VCaP (cell line): Measurements from ENCODE around the gene COL6A3.

Experiments
- H3K27ac ChIP-seq: fragments of 450-650 bp; 2 replicates; pipeline ENCODE4 v1.5.1; 2017
- CTCF ChIP-seq: fragments of 450-650 bp; conservative IDR thresholded peaks from 2 replicates; pipeline ENCODE4 v1.5.1; 2017; ENCODE audit warnings: mild to moderate bottlenecking, moderate library complexity

Gene COL6A3

GRCh38 chr2:237453671-237454070 is 39.7 kb upstream of the COL6A3 start:
- no peak overlapping the region for H3K27ac ChIP-seq

DNA sequence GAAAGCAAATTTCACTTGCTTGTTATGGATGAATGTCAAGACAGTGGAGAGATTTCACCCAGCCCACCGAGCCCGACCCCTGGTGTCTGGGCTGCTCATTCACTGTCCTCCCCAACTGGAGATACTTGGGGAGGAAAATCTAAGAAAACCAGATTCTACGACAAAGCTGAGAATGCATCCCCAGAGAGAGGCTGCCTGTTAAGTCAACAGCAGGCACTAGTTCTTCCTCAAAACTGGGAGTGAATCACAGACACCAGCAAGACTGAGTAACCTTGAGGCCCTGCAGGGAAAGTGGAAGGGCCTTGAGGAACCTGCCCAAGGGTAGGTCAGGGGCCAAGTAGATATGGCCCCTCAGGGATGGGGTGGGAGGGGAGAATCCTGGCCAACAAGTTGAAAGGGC is 38.9 kb upstream of the COL6A3 start:
- no peak for TF ChIP-seq CTCF
- H3K27ac ChIP-seq: no peak overlapping the region

More at GRCh38 chr2:237453671-237454070, 39.7 kb upstream of the COL6A3 start:
- TF ChIP-seq CTCF: no peak

GRCh38 chr2:237451643-237452469 is 37.9 kb upstream of the COL6A3 start:
- H3K27ac ChIP-seq: no peak overlapping the region
- TF ChIP-seq CTCF: no peak

DNA sequence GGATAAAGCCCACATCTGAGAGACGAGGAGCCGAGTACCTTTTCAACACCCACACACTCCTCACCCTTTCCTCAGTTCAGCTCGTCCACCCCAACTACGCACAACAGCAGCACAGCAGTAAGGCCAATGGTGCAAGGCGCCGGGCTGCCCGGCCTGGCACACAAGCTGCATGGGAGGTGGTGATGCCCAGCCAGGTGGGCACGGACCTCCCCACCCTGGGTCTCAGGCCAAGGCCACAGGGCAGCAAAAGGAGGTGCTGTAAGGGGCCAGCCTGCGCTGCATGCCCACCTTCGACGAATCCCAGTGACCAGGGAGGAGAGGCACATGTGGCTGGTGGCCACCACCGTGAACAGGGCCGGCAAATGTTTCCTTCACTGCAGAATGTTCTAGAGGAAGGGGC is 36.6 kb upstream of the COL6A3 start:
- TF ChIP-seq CTCF: no peak
- no peak overlapping the region for H3K27ac ChIP-seq

DNA sequence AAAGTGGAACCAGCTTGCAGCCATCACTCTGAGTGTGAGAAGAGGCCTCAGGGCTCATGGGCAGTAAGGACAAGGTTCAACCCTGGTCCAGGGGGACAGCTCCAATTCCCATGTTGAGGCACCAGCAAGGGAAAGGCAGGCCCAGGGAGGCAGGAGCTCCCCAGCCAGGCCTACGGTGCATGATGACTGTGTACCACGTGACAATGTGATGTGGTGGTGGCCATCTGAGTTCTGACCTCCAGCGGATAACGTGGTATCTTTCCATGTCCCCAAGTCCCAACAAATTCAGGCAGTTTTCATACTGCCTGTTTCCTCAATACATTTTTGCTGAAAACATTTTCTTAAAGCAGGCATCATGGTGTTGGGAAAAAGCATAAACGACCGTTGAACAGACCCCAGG is 36.1 kb upstream of the COL6A3 start:
- TF ChIP-seq CTCF: no peak
- no peak overlapping the region for H3K27ac ChIP-seq

DNA sequence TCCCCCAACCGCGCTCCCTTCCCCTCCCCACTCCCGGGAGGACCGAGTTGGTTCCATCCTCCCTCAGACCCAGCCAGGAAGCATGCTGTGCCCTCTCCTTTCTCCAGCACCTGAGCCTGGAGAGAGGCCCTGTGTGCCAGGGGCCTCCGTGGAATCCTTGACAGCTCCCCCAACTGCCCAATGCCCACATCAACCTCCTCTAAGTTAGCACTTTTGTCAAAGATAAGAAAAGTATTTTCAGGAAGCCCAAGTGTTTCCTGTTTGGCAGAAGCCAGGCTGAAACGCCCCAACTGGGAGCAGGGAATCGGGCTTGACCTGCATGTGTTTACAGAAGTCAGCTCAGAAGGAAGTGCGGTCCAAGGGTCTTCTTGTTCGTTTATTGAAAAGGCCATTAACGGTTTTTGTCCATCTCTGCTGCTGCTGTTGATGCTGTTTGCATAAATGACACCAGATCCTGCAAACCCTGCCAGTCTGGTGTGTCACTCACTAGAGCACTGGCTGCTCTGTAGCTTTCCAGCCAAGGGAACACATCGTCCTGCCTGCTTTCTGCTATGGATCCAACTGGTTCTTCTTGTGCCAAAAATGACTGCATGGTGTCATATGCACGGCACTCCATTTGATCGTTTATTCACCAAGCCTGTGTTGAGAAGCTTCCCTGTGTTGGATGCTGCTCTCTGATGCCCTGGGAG is 35.4 kb upstream of the COL6A3 start:
- no peak for TF ChIP-seq CTCF
- no peak overlapping the region for H3K27ac ChIP-seq

DNA sequence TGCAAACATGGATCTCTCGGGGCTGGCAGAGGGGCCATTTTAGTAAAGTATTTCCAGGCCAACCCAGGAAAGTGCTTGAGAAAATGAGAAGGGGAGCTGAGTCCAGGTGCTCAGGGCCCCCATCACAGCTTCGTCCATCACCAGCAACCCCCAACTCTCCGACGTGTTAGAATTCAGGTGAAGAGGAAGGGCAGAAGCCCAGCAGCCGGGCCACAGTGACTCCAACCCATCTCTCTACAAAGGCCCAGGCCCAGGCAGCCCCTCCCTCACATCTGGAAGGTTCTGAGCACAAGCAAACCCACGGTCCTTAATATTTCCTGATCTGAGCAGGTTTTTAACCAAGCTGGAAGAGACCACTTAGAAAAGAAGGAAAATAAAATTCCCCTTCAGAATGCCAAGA is 34.7 kb upstream of the COL6A3 start:
- H3K27ac ChIP-seq: no peak overlapping the region
- no peak for TF ChIP-seq CTCF
